ENCODE data around the gene ULK3.

ULK3 gene

DNA sequence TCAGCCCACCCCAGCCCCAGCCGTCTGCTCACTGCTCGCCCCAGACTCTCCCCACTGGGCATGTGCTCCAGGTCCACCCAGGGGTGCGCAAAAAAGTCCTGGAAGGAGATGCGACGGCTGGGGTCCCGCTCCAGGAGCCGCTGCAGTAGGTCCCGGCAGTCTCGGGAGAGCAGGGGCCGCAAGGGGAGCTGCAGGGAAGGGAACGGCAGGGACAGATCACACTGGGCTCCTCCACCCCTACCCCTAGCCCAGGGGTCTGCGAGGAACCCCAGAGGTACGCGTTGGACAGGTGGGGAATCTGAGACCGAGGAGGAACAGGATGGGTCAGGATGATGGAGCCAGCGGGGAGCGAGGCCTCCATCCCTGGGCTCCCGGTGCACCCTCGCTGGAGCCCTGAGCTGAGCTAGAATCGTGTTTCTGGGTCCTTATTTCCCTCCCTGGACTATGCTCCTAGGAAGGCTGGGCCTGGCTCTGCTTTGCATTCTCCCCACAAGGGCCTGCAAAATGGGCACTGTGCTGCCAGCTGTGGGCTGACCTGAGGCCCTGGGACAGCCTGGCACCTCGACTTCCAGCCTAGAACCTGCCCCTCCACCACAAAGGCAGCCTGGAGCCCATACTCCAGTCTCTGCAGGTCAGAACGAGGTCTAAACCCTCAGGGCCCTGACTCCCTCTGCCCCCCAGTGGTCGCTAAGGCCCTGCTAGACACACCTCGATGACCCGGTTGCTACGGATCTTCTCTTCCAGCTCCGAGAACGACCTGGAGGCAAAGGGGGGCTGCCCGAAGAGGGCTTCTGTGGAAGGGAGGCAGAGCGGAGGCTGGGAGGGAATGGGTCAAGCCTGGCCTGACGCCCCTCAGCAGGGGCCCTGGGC, 3.2 kb downstream of the ULK3 start:
- no peak for DNase-seq

DNA sequence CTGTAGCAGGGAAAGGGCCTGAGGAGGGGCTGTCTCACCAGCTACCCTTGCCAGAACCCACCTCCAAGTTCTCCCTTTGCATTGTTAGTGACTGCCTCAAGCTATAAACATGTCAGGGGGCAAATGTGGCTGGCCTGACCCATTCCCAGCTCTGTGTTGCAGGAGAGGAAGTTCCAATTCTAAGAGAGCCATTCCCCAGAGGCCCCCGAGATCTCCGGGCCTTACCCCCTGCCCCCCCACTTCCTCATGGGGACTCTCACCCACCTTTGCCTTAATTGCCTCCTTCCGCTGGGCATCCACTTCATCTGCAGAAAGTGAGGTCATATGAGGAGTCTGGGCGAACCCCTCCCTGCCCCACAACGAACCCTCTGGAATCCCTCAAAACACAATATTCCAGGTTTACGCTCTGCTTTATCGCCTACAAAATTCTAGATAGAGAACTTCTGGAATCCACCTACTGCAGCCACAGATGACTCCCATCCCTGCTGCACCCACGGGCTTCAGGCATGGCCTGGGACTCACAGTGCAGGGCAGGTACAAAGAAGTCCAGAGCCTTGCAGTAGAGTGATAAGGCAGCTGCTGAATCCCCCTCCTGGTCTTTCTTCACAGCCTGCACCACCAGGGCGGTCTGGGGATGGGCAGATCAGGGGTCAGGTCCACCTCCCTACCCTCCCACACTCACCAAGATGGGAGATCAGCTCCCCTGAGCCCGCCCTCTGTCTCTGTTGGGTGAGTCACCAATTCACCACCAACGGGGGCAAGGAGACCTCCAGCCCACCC, 4.0 kb downstream of the ULK3 start:
- no peak for DNase-seq

DNA sequence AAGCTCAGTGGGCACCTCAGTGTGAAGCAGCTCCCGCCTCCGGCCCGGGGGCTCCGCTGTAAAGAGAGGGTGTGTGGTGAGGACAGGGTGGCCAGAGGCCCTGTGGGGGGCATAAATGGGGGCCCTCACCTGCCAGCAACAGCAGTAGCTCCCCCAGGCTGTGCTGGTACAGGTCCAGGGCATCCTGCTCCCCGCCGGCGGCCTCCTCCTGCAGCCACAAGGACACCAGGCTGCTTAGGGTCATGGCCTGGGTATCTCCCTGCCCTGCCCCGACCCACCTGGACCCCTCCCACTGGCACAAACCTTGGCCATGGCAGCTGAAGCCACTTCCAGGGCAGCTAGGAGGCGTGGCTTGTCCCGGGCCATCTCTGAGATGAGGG, 4.8 kb downstream of the ULK3 start:
- DNase-seq: no peak

DNA sequence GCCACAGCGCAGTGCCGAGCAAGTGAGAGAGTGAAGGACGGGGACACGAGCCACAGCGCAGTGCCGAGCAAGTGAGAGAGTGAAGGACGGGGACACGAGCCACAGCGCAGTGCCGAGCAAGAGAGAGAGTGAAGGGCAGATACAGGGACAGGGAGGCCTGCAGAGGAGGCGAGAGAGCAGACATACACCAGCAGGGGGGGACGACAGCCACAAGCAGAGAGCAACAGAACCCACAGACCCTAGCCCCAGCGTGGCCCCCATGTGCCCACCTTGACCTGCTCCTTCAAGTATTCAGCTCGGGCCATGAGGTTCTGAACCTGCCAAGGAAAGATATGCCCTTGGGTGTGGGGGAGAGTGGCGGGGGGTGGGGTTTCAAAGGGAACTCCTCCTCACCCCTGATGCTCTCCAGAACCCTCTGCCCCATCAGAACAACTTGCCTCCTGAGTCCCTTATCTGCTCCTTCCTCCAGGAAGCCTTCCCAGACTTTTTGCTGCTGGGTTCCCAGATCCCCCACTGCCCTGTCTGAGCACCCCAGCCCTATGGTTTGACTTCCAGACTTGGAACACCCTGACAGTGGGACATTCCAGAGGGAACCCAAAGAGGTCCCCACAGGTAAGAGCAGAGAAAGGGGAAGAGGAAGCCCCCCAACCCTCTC, 5.3 kb downstream of the ULK3 start:
- DNase-seq: no peak

DNA sequence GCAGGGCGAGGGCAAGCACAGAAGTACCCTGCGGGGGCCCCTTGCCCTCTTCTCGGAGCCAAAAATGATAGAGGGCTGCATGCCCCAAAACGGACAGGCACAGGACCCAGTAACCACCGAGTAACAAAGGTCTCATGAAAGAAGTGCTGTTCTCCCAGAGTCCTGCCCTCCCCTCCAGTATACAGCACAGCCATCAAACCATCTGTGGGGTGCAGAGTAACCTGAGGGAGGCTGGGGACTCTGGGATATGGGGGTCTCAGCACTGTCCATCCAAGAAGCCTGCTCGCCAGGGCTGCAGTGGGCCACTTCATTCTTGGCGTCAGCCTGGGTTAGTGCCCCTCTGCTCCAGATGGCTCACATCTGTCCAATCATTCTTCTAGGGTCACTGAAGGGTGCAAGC, 6.1 kb downstream of the ULK3 start:
- DNase-seq: no peak

DNA sequence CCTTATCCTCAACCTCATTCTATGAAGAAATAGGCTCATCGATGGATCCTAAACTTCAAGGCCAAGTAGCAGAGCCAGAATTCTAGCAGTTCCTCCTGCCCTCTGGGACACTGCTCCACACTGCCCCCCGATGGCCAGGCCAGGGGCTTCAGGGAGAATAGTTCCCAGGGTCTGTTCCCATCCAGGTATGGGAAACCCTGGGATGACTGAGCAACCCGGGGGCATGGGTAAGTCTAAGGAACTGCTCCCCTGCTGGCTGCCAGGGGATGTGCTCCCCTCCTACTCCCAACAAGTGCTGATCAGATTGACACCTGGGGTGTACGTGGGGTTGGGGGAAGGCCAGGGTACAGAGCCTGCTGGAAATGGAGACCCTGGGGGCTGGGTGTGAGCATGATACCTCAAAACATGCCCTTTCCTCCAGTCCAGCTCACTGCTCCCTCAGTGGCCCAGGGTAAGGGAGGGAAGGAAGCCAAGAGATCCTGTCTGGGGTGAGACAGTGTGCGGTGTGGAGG, 7.6 kb downstream of the ULK3 start:
- peak; percentile 69 for DNase-seq

DNA sequence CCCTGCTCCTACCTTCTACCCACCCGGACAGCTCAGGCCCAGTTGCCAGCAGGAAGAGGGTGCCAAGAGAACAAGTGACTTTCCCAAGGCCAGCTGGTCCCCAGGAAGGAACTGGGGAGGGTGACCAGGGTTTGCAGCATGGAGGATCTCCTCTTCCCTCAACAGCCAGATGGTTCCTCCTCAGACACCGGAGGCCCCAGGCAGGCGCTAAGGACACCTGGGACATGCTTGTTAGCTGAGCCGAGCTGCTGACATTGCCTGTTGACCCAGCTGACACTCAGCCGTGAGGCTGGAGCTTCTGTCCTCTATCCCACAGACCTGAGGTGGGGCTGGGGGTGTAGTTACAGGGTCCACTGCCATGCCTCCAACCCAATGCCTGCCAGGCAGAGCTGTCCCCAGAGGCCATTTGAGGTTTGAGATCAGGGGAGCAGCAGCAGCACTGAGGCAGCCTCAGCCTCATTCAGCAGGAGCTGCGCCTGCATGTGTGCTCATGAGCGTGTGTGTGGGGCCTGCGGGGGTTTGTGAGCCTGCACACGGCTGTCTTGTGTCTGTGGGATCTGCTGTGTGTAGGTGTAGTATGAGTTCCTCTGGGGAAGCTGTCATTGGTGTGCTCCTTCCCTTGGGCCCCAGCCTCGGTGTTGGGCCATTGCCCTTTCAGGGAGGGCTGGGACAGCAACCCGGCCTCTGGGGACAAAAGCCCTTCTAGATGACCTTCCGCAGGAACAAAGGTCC, 9.4 kb downstream of the ULK3 start:
- no peak for DNase-seq

DNA sequence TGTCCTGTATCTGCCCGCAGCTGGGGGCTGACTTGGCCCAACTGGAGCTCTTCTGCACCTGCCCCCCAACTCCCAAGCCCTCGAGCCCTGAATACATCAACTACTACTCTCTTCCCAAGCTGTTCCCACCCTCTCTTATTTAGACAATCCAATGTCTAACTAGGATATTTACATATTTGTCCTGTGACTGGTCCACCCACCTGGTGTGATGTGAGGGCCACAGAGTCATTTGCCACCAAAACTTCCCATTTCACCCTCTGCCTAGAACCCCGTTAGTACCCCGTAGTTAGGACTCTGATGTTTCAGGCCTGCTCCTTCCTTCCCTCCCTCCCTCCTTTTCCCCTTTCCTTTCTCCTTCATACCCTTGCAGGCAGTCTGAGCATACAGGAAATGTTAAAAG, 10.1 kb downstream of the ULK3 start:
- DNase-seq: no peak

DNA sequence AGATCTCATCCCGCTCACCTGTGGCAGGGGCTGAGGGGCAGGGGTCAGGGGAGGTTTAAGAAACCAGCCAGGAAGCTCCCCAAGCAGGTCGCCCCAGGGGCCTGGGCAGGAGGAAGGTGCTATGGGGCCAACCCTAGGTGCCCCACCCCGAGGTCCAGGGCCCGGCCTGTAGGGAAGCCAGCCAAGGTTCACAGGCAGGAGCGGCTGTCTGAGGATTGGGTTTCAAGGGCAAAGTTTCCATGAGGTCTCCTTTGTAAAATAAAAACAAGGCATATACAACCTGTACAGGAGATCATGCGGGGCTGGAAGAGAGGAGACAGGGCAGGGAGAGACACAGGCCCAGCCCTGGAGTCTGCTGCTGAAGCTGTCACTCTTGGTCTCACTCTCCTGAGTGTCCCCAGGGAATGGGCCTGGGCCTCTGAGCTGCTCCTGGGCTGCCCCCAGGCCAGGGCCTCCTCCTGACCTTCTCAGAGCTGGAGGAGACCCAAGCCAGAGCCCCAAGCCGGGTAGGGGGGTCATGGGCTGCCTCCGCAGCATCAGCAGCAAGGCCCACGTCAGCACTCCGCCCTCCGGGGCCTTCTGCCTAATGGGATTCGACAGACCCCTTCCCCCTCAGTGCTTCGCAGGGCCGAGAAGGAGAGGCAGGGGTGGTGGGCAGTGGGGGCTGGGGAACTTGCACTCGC, 11.0 kb downstream of the ULK3 start:
- DNase-seq: no peak

DNA sequence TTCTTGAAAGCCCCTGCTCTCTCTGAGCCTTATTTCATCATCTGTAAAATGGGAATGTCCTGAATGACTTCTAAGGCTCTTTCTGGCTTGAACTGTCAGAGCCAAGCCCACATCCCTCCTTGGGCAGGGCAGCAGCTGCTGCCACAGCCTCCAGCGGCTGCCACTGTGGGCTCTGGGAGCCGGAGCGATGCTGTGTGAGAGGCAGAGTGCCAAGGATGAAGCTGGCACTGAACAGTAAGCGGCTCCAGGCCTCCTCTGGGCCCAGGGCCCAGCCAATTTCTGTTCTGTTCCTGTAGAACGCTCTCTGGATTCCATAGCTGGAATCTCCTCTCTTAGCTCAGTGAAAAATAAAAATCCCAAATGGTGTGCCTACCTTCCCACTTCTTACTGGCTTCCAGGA, 12.1 kb downstream of the ULK3 start:
- DNase-seq: no peak

DNA sequence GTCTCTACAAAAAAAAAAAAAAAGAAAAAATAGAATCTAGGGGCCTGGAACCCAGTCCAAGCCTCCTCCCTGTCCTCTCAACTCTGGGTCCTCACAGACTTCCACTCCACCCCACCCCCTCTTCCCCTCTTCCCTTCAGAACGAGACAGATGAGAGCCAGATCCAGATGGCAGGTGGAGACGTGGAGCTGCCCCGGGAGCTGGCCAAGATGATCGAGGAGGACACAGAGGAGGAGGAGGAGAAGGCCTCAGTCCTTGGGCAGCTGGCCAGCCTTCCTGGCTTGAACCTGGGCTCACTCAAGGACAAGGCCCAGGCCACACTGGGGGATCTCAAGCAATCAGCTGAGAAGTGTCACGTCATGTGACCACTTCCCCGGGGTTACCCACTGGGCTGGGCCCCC, 13.0 kb downstream of the ULK3 start:
- DNase-seq: no peak

DNA sequence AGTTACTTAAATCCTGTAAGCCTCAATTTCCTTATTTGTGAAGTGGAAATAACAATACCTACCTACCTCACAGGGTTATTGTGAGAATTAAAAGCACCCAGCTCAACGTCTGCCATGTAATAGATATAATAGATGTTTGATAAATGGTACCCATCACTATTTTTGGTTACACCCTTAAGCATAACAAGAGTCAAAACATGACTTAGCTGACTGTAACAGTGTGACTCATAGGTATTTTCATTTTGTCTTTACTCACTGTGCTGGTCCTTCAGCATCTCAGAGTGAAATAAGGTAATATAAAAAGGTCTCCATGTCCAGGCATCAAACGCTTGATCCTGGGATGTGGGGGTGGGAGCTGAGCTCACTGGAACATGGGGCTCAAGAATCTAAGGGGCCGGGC, 13.5 kb downstream of the ULK3 start:
- DNase-seq: no peak

DNA sequence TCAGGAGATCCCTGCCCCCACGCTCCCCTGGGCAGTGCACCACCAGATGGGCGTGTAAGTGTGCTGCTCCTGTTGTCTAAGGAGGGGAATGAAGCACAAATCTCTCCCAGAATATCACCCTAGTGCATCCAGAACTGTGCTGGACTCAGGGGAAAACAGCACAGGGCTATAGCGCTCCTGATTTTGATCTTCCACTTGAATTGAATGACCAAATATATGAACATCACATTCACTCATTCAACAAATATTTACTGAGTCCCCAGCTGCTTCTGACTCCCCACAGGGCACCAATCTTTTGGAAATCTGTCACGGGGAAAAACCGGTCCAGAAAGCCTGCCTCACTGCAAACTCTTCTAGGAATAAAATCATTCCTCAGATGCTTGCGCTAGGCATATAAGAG, 14.1 kb downstream of the ULK3 start:
- no peak for DNase-seq

DNA sequence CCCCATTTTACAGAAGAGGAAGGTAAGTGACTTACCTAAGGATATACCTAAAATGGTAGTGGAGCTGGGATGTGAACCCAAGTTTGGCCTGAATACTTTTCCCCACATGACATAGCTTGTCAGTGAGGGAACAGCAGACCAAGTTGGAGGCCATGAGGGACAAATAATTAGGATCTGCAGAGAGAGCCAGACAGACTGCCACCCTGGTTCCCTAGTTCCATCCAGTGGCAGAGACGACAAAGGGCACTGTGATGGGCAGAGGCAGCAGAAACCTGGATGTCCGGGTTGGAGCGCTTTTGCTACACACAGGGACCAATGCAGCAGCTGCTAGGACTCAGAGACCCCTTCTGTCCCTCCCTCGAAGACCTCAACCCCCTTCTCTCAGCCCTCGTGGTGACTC, 15.3 kb downstream of the ULK3 start:
- no peak for DNase-seq

DNA sequence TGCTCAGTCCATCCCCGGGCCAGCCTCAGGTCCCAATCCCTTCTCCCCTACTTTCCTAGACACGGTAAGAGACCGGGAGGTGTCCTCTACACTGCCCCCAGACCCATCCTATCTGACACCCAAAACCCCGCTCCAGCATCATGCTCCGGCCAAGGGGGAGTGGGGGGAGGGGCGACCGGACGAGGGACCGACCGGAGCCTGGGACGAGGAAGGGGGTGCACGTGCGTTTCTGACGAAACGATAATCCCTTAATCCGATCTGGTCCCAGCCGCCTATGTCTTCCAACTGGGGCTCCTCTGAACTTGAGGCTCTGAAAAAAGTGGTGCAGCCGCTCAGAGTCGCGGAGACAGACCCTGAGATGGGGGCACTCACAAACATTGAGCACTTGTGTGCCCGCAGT, 16.0 kb downstream of the ULK3 start:
- no peak for DNase-seq

DNA sequence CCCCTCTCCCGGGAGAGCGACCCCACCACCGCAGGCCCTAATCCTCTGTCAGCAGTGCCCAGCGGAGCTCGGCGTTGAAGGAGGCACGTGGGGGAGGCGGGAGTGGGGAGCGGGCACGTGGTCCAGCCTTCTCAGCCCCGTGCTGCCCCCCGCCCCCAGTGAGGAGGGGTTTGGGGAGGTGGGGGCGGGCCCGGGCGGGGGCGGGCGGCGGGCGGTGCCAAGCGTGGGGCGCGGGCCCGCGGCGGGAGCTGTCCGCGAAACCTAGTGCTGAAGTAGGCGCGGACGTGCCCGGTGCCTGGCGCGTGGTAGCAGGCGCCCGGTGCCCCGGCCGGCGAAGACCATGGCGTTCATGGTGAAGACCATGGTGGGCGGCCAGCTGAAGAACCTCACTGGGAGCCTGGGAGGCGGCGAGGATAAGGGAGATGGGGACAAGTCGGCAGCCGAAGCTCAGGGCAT, 16.6 kb downstream of the ULK3 start, which contains the start of gene CPLX3:
CPLX3 (plus strand) TSS at position 264 of the 456 bp plus-strand sequence; CDS start at position 341, 77 bp downstream.
- peak; percentile 49 for DNase-seq

DNA sequence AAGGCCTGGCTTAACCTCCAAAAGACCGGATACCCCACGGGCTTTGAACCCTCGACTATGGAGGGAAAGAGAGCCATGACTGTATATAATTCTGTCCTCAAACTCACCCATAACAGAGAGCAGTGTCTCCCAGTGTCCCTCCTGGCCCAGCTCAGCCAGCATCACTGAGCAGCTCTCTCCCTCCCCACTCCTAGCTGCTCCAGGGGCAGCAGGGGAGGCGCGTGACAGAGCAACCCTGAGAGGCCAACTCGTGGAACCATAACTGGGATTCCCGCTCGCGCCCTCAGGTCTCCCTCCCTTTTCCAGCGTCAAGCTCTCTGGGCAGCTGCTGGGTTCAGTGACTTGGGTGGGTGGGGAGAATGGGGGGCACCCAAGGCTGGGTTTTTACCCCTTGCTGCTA, 17.1 kb downstream of the ULK3 start:
- DNase-seq: no peak

DNA sequence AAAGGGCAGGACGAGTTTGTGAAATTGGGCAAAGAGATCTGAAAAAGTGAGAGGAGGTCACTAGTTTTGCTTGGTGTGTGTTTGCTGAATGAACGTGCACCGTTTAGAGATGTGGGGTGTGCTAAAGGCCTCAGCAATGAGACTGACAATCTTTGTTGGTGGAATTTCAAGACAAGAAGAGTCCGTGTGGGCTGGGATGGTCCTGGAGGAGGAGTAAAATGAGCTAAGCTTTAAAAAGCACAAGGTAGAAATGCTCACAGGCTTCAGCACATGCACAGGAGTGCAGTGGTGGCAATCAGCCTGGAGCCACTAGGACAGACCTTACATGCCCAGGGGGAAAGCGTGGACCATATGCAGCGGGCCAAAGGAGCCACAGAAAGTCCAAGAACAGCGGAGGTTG, 18.0 kb downstream of the ULK3 start:
- no peak for DNase-seq

DNA sequence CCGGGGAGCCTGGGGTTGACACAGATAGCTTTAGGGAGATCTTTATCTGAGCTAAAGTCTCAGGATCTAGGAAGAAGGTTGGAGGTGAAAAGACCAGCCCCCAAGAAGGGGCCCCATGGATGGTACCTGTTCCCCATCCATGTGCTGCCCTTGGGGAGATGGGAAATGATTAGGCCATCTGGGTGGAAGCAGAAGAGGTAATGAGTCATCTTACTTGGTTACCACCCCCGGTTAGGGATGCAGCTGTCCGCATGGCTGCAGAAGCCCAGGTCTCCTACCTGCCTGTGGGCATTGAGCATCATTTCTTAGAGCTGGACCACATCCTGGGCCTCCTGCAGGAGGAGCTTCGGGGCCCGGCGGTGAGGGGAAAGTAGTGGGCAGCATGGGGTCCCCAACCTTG, 19.6 kb downstream of the ULK3 start:
- DNase-seq: no peak

DNA sequence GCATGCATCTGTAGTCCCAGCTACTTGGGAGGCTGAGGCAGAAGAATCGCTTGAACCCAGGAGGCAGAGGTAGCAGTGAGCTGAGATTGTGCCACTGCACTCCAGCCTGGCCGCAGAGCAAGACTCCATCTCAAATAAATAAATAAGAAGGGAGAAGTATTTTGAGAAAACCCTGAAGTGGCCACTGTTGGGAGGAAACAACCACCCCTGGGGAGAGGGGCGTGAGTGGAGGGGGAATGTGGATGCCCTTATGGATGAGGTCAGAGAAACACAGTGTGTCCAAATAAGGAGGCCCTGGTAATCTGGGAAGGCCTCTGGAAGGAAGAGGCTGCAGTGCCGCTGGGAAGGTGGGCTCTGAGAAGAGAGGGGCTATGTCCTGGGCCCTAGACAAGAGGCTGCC, 20.7 kb downstream of the ULK3 start:
- no peak for DNase-seq

DNA sequence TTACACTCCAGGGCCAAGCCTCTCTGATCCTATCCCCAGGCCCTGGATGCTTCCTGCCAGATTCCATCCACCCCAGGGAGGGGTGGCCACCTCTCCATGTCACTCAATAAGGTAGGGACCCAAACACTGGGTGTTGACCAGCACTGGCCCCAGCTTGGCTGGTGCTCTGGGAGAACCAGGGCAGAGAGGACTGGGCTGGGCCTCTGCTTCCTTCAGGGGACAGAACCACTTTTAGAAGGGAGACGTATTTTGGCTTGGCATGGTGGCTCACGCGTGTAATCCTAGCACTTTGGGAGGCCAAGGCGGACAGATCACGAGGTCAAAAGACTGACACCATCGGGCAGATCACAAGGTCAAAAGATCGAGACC, 21.2 kb downstream of the ULK3 start:
- DNase-seq: no peak

DNA sequence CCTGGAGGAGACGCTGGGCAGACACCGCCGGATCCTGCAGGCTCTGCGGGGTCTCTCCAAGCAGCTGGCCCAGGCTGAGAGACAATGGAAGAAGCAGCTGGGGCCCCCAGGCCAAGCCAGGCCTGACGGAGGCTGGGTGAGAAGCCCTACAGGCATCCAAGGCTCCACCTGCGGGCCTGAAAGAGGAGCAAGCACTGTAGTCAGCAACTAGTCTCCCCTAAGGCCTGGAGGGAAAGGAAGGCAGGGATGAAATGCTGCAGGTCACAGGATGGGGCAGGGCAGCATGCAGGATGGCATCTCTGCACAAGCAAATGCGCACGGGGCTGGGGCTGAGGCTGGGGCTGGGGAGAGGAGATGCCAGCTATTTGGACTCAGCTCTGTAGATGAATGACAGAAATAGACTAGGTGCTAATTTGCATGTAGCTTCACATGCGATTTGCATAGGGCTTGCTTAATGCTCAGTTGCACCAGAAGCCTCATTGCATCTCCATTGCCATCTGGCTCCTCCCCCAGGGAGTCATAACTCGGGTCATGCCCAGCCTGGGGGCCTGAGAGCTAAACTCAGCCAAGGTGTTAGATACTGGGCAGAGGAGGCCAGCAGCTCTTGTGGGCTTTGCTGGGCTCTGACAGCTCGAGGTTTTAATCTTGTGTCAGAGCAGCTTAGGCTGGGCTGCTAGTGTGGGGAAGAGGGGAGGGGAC, 21.7 kb downstream of the ULK3 start:
- no peak for DNase-seq

All from stimulated activated CD4-positive, alpha-beta T cell treated with anti-CD3 and anti-CD28 coated beads, Interleukin-15, amount 100 ng/mL, for 24 hours (primary cell).